Large intestine (tissue), 3 donors: ENCODE data around the gene LAMC1. TPM values are rescaled to one million over a fixed set of nuclear protein-coding genes. Genes with fewer than 3 reads are reported as not detected.

Experiments used
- DNase-seq, 2 donors: peaks; one replicate each; pipeline versions ENCODE4 v3.0.0 to v3.0.0-alpha.2; 2013
- H3K27ac ChIP-seq: one replicate; pipeline ENCODE4 v1.5.1; 2013; ENCODE audit warnings: low read length
- H3K27me3 ChIP-seq: 2 replicates; pipeline ENCODE4 v1.6.1; 2013; ENCODE audit warnings: low read length; ENCODE audit not compliant: control insufficient read depth, insufficient read depth
- H3K36me3 ChIP-seq: 2 replicates; pipeline ENCODE4 v1.6.1; 2013; ENCODE audit warnings: low read length; ENCODE audit not compliant: control insufficient read depth, insufficient read depth
- H3K4me1 ChIP-seq: one replicate; pipeline ENCODE4 v1.6.1; 2013; ENCODE audit warnings: low read length; ENCODE audit not compliant: control insufficient read depth, insufficient read depth
- H3K4me3 ChIP-seq: one replicate; pipeline ENCODE4 v1.5.1; 2013; ENCODE audit warnings: low read length
- H3K9me3 ChIP-seq: one replicate; pipeline ENCODE4 v1.6.1; 2013; ENCODE audit warnings: mild to moderate bottlenecking, low read depth, low read length, moderate library complexity; ENCODE audit not compliant: control insufficient read depth
- WGBS: methylation state at CpG from one replicate; pipeline ENCODE4 v1.1.5; 2013; ENCODE audit warnings: low lambda C conversion rate; ENCODE audit not compliant: insufficient coverage; 5-methylcytosine and 5-hydroxymethylcytosine counted together
- polyA plus RNA-seq: library from polyadenylated mRNA; unstranded; fragments of 120-200 nt; gene quantifications from one replicate; pipeline ENCODE4 v1.2.1, GENCODE V29; 2013

LAMC1 gene
- polyA plus RNA-seq, 1 donor, result 93.3 TPM

- Histone ChIP-seq H3K9me3 (no peaks in the 10 kb centered on the region), H3K27ac (no peak overlapping the region), H3K4me1 (no peaks in the 10 kb centered on the region), H3K27me3 (no peaks in the 10 kb centered on the region), H3K36me3 (peaks cover 81% of the 10 kb centered on the region), H3K4me3 (no peak overlapping the region)
- WGBS, result no CpG with 5 or more reads among the region's 1 CpG
- DNase-seq, result no peak
Observed at GRCh38 chr1:183126528-183126927, 103.3 kb downstream of the LAMC1 start.

DNA sequence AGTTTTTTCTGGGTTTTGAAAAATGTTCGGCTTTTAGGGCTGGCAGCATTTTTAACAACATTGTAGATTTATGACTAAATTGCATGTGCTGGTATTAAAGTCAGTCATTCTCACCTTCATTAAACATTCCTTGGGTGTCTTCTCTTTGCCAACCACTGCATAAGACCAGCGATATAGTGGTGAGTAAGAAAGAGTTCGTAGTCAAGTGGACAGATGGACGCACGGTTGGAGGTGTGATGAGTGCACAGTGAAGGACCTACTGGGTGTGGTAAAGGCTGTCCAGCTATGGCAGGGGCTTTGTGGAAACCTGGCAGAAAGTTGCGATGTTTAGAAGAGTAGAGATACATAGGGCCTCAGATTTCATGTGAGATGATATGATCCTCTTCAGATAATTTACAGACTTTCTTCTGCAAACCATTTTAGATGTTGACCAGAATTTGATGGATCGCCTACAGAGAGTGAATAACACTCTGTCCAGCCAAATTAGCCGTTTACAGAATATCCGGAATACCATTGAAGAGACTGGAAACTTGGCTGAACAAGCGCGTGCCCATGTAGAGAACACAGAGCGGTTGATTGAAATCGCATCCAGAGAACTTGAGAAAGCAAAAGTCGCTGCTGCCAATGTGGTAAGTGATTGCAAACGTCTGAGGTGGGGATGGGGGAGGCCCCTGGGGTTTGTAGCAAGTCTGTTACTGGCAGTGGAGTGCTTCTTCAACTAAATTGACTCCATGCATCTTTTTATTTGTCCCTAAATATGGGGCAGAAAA, 106.9 kb downstream of the LAMC1 start:
- DNase-seq, result no peak
- WGBS, result 100% methylated on average over 2 of the region's 15 CpGs
- H3K4me1 ChIP-seq, result no peaks in the 10 kb centered on the region
- no peak overlapping the region for H3K4me3 ChIP-seq
- H3K27me3 ChIP-seq, result no peaks in the 10 kb centered on the region
- H3K36me3 ChIP-seq, result peaks cover 75% of the 10 kb centered on the region
- H3K9me3 ChIP-seq, result no peaks in the 10 kb centered on the region
- H3K27ac ChIP-seq, result no peak overlapping the region

DNA sequence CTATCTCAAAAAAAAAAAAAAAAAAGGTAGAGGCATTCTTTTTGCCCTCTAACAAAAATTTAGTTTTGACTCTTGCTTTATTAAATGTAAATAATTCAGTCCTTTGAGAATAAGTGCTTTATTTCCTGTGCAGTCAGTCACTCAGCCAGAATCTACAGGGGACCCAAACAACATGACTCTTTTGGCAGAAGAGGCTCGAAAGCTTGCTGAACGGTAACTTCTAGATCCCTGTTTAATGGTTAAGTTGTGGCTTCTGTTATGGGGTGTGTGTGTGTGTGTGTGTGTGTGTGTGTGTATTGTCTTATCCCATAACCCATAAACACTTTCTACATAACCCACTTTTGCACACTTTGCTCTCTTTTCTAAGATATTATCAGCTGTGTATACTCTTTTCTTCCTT, 107.9 kb downstream of the LAMC1 start:
- DNase-seq, result no peak
- H3K9me3 ChIP-seq, result no peaks in the 10 kb centered on the region
- H3K4me3 ChIP-seq, result no peak overlapping the region
- peaks cover 75% of the 10 kb centered on the region for H3K36me3 ChIP-seq
- WGBS, result no CpG with 5 or more reads among the region's 2 CpGs
- H3K4me1 ChIP-seq, result no peaks in the 10 kb centered on the region
- no peak overlapping the region for H3K27ac ChIP-seq
- no peaks in the 10 kb centered on the region for H3K27me3 ChIP-seq

DNA sequence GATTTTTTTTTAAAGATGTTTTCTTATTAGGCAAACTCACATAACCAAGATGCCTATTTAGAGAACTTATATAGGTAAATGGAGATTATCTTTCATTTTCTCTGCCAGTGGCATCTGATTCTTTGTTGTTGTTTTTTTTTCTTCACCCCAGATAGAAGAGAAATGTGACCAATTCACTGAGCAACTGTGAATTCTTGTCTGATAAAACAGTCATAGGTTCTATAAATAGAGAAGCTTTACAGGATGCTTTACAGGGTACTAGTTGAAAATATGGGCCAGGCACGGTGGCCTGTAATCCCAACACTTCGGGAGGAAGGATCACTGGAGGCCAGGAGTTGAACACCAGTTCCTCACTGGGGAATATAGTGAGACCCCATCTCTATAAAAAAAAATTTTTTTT, 112.1 kb downstream of the LAMC1 start:
- H3K36me3 ChIP-seq, result peaks cover 61% of the 10 kb centered on the region
- no CpG with 5 or more reads among the region's 2 CpGs for WGBS
- H3K27me3 ChIP-seq, result no peaks in the 10 kb centered on the region
- no peak overlapping the region for H3K27ac ChIP-seq
- peaks cover 10% of the 10 kb centered on the region for H3K4me1 ChIP-seq
- H3K9me3 ChIP-seq, result no peaks in the 10 kb centered on the region
- no peak for DNase-seq
- H3K4me3 ChIP-seq, result no peak overlapping the region

DNA sequence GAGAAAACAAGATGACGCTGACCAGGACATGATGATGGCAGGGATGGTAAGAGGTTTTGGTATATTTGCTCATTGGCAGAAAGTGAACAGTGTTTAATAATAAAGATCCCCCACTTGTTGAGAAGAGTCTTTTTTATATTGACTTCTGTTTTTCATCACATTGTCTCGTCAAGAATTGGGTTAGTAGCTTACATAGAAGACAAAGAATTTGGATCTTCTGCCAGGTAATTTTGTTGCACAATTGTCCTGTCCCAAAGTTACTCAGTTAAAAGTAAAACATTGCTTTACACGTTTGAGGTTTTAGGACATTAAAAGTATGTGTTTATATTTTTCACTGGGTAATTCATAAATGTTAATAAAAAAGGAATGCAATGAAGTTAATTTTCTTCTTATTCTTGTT, 114.6 kb downstream of the LAMC1 start:
- 91% methylated on average over 3 of the region's 3 CpGs for WGBS
- H3K9me3 ChIP-seq, result no peaks in the 10 kb centered on the region
- peaks cover 17% of the 10 kb centered on the region for H3K4me1 ChIP-seq
- H3K4me3 ChIP-seq, result no peak overlapping the region
- no peaks in the 10 kb centered on the region for H3K27me3 ChIP-seq
- no peak for DNase-seq
- peaks cover 55% of the 10 kb centered on the region for H3K36me3 ChIP-seq
- no peak overlapping the region for H3K27ac ChIP-seq

- Histone ChIP-seq H3K27me3 (no peaks in the 10 kb centered on the region), H3K4me1 (peaks cover 17% of the 10 kb centered on the region), H3K36me3 (peaks cover 55% of the 10 kb centered on the region), H3K4me3 (no peak overlapping the region), H3K9me3 (no peaks in the 10 kb centered on the region), H3K27ac (no peak overlapping the region)
- DNase-seq, result no peak
- no CpG with 5 or more reads among the region's 4 CpGs for WGBS
Observed at GRCh38 chr1:183138301-183138700, 115.1 kb downstream of the LAMC1 start.

GRCh38 chr1:183139281-183139942, 116.2 kb downstream of the LAMC1 start:
- DNase-seq, result peak; percentile 47 to 69
- Histone ChIP-seq H3K27me3 (no peaks in the 10 kb centered on the region), H3K4me1 (peaks cover 17% of the 10 kb centered on the region)

DNA sequence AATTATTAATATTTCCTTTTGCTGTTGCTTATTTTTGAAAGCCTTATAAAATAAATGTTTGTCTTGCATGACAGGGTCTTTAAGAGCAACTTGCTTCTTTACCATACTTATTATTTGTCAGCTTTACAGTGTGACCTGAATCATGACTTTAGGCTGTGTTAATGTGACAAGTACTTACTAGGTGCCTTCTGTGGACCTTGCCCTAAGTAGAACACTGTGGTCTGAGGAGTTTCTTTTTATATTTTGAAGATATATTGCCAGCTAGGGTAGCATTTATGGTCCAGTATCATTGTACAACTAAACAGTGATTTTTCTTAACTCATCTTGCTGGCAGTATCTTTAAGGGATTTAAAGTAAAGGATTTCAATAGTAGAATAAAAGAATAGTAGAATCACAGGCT, 117.4 kb downstream of the LAMC1 start:
- Histone ChIP-seq H3K9me3 (no peaks in the 10 kb centered on the region), H3K4me1 (peaks cover 17% of the 10 kb centered on the region), H3K27ac (peak overlapping the region; percentile 57), H3K36me3 (peaks cover 48% of the 10 kb centered on the region), H3K27me3 (no peaks in the 10 kb centered on the region), H3K4me3 (no peak overlapping the region)
- peak in 1 of 2 donors; percentile 58 for DNase-seq

More at GRCh38 chr1:183139281-183139942, 116.2 kb downstream of the LAMC1 start:
- no peak overlapping the region for H3K4me3 ChIP-seq
- peak overlapping the region; percentile 57 for H3K27ac ChIP-seq
- peaks cover 56% of the 10 kb centered on the region for H3K36me3 ChIP-seq
- no peaks in the 10 kb centered on the region for H3K9me3 ChIP-seq
- no CpG with 5 or more reads among the region's 4 CpGs for WGBS

DNA sequence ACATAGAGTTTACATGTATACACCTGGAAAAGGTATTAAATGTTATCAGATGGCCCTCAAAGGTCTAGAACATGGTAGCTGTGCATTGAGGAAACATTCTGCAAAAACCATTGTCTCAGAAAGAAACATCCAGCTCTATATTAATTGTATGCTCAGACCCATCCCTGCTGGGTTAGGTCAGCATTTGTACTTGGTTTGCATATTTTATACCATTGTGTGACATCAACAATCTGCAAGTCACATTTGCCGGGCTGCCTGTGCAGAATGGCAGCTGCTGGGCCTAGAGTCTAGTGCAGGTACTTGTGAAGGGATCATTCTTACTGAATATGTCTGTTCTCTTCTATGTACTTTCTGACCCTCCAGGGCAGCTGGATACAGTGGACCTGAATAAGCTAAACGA, 119.0 kb downstream of the LAMC1 start:
- 100% methylated on average over 1 of the region's 2 CpGs for WGBS

DNA sequence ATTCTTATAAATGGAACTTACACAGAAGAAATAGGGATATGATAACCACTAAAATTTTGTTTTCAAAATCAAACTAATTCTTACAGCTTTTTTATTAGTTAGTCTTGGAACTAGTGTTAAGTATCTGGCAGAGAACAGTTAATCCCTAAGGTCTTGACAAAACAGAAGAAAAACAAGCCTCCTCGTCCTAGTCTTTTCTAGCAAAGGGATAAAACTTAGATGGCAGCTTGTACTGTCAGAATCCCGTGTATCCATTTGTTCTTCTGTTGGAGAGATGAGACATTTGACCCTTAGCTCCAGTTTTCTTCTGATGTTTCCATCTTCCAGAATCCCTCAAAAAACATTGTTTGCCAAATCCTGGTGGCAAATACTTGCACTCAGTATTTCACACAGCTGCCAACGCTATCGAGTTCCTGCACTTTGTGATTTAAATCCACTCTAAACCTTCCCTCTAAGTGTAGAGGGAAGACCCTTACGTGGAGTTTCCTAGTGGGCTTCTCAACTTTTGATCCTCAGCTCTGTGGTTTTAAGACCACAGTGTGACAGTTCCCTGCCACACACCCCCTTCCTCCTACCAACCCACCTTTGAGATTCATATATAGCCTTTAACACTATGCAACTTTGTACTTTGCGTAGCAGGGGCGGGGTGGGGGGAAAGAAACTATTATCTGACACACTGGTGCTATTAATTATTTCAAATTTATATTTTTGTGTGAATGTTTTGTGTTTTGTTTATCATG, 120.5 kb downstream of the LAMC1 start:
- H3K4me1 ChIP-seq, result peaks cover 27% of the 10 kb centered on the region
- no peak for DNase-seq
- H3K4me3 ChIP-seq, result no peak overlapping the region
- H3K36me3 ChIP-seq, result peaks cover 24% of the 10 kb centered on the region
- no peaks in the 10 kb centered on the region for H3K9me3 ChIP-seq
- no peak overlapping the region for H3K27ac ChIP-seq
- 100% methylated on average over 1 of the region's 7 CpGs for WGBS
- no peaks in the 10 kb centered on the region for H3K27me3 ChIP-seq

More for the DNA sequence above, 119.0 kb downstream of the LAMC1 start:
- DNase-seq, result no peak
- Histone ChIP-seq H3K27ac (no peak overlapping the region), H3K27me3 (no peaks in the 10 kb centered on the region), H3K36me3 (peaks cover 35% of the 10 kb centered on the region), H3K9me3 (no peaks in the 10 kb centered on the region), H3K4me3 (no peak overlapping the region), H3K4me1 (peaks cover 20% of the 10 kb centered on the region)
